SK-N-MC (cell line): ENCODE data around the gene PRPF8.
"Not testable (repeated sequence)": the region's sequence is repeated elsewhere in the genome, so short reads cannot be mapped to it uniquely, and the experiment has no call there.

Source experiments
- EZH2 ChIP-seq: fragments of 200-600 bp; sonication (generic); IDR thresholded peaks from one replicate; pipeline ENCODE4 v1.6.1; 2017; ENCODE audit warnings: antibody characterized with exemption
- FOXP2 ChIP-seq: optimal IDR thresholded peaks from 2 replicates; pipeline ENCODE3; 2011; ENCODE audit warnings: mild to moderate bottlenecking, moderate library complexity; ENCODE audit not compliant: insufficient read depth; ENCODE audit errors: extremely low read length, control extremely low read depth
- POLR2AphosphoS5 ChIP-seq: IDR thresholded peaks from 2 replicates; pipeline ENCODE4 v1.6.1; 2012; ENCODE audit warnings: mild to moderate bottlenecking, low read depth, low read length, borderline replicate concordance

DNA sequence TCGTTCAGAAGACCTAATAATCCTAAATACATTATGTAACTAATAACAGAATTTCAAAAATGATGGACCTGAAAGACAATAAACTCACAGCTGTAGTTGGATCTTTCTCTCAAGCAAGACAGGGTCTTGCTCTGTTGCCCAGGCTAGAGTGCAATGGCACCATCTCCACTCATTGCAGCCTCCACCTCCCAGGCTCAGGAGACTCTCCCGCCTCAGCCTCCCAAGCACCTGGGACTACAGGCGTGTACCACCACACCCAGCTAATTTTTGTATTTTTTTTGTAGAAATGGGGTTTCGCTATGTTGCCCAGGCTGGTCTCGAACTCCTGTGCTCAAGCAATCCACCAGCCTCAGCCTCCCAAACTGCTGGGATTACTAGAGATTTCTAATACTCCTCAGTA lies 20.7 kb downstream of the PRPF8 start:
- not testable (repeated sequence) for TF ChIP-seq EZH2, POLR2AphosphoS5, FOXP2
